ENCODE data around the gene PDK1.

- no peak for TF ChIP-seq GATA3 (IDR thresholded peaks at IDR 0.05; ENCODE audit: low read depth, low read length)
- TF ChIP-seq GATA2 (IDR thresholded peaks at IDR 0.05; ENCODE audit: low read depth, low read length), result no peak
Observed at GRCh38 chr2:172615727-172616261, 59.9 kb downstream of the PDK1 start.

Data from SH-SY5Y (cell line).